SK-N-SH treated with all-trans-retinoic acid at 6 μM for 48 hours (cell line): ENCODE results near the gene GCG.

Experiments
- ATAC-seq: fragments of 200-7000 bp; cut with Tn5 transposase; 3 replicates; pipeline ENCODE4 v1.9.1; 2020; ENCODE audit warnings: mild to moderate bottlenecking, moderate library complexity
- ARNTL ChIP-seq: fragments of 450-650 bp; formaldehyde crosslinking; IDR thresholded peaks from 2 replicates; pipeline ENCODE4 v1.5.0; 2020; ENCODE audit warnings: low read depth, mild to moderate bottlenecking, moderate library complexity, borderline replicate concordance
- BACH2 ChIP-seq: fragments of 250-450 bp; sonication (Bioruptor Pico); IDR thresholded peaks from 2 replicates; pipeline ENCODE4 v1.9.0; 2021; ENCODE audit warnings: mild to moderate bottlenecking, borderline replicate concordance
- CREB5 ChIP-seq: fragments of 250-450 bp; sonication (Bioruptor Pico); IDR thresholded peaks from 2 replicates; pipeline ENCODE4 v1.5.1; 2020; ENCODE audit warnings: low read depth, mild to moderate bottlenecking, moderate library complexity
- CSDC2 ChIP-seq: fragments of 250-450 bp; sonication (Bioruptor Pico); IDR thresholded peaks from 2 replicates; pipeline ENCODE4 v1.5.0; 2020; ENCODE audit warnings: mild to moderate bottlenecking, moderate library complexity
- ESRRG ChIP-seq: fragments of 250-450 bp; sonication (Bioruptor Pico); IDR thresholded peaks from 2 replicates; pipeline ENCODE4 v1.6.1; 2021; ENCODE audit warnings: mild to moderate bottlenecking
- GLIS3 ChIP-seq: fragments of 250-450 bp; sonication (Bioruptor Pico); IDR thresholded peaks from 2 replicates; pipeline ENCODE4 v1.5.0; 2020; ENCODE audit warnings: mild to moderate bottlenecking, moderate library complexity
- ISL1 ChIP-seq: fragments of 250-450 bp; sonication (Bioruptor Pico); IDR thresholded peaks from 2 replicates; pipeline ENCODE4 v2.1.2; 2022; ENCODE audit warnings: mild to moderate bottlenecking, moderate library complexity
- OSR1 ChIP-seq: fragments of 250-450 bp; sonication (Bioruptor Pico); IDR thresholded peaks from 2 replicates; pipeline ENCODE4 v1.8.0; 2022; ENCODE audit warnings: moderate library complexity, mild to moderate bottlenecking, inconsistent platforms
- PATZ1 ChIP-seq: fragments of 250-450 bp; sonication (Bioruptor Pico); IDR thresholded peaks from 2 replicates; pipeline ENCODE4 v1.8.0; 2020; ENCODE audit warnings: mild to moderate bottlenecking, moderate library complexity, borderline replicate concordance
- PPARA ChIP-seq: fragments of 250-450 bp; sonication (Bioruptor Pico); IDR thresholded peaks from 2 replicates; pipeline ENCODE4 v1.5.0; 2020; ENCODE audit warnings: mild to moderate bottlenecking, borderline replicate concordance
- RARB ChIP-seq: fragments of 250-450 bp; sonication (Bioruptor Pico); IDR thresholded peaks from 2 replicates; pipeline ENCODE4 v1.8.0; 2021; ENCODE audit warnings: mild to moderate bottlenecking, moderate library complexity
- SNAI2 ChIP-seq: fragments of 250-450 bp; sonication (Bioruptor Pico); IDR thresholded peaks from 2 replicates; pipeline ENCODE4 v1.5.0; 2020; ENCODE audit warnings: mild to moderate bottlenecking, moderate library complexity
- TCF4 ChIP-seq: fragments of 250-450 bp; sonication (Bioruptor Pico); IDR thresholded peaks from 2 replicates; pipeline ENCODE4 v1.8.0; 2021; ENCODE audit warnings: mild to moderate bottlenecking, moderate library complexity, borderline replicate concordance
- TOX ChIP-seq: fragments of 250-450 bp; sonication (Bioruptor Pico); IDR thresholded peaks from 2 replicates; pipeline ENCODE4 v1.8.0; 2021; ENCODE audit warnings: mild to moderate bottlenecking, moderate library complexity, borderline replicate concordance
- ZC3H10 ChIP-seq: fragments of 250-450 bp; sonication (Bioruptor Pico); IDR thresholded peaks from 2 replicates; pipeline ENCODE4 v1.5.1; 2021; ENCODE audit warnings: mild to moderate bottlenecking, moderate library complexity
- ZFP3 ChIP-seq: fragments of 250-450 bp; sonication (Bioruptor Pico); IDR thresholded peaks from 2 replicates; pipeline ENCODE4 v1.5.0; 2020; ENCODE audit warnings: mild to moderate bottlenecking, moderate library complexity
- ZFP30 ChIP-seq: fragments of 450-650 bp; formaldehyde crosslinking; IDR thresholded peaks from 2 replicates; pipeline ENCODE4 v1.5.0; 2022; ENCODE audit warnings: mild to moderate bottlenecking, moderate library complexity
- ZNF565 ChIP-seq: fragments of 450-650 bp; formaldehyde crosslinking; conservative IDR thresholded peaks from 2 replicates; pipeline ENCODE4 v1.5.0; 2020; ENCODE audit warnings: low read depth, mild to moderate bottlenecking, moderate library complexity
- ZNF70 ChIP-seq: fragments of 450-650 bp; formaldehyde crosslinking; IDR thresholded peaks from 2 replicates; pipeline ENCODE4 v1.5.0; 2020; ENCODE audit warnings: mild to moderate bottlenecking, moderate library complexity
- ZNF8 ChIP-seq: fragments of 450-650 bp; formaldehyde crosslinking; IDR thresholded peaks from 2 replicates; pipeline ENCODE4 v1.5.0; 2020; ENCODE audit warnings: mild to moderate bottlenecking, moderate library complexity
- TF ChIP-seq, protein P1 (sequence below): fragments of 250-450 bp; sonication (Bioruptor Pico); IDR thresholded peaks from 2 replicates; pipeline ENCODE4 v1.8.0; 2021; ENCODE audit warnings: low read depth, mild to moderate bottlenecking, moderate library complexity, borderline replicate concordance
- TF ChIP-seq, protein P2 (sequence below): fragments of 250-450 bp; sonication (Bioruptor Pico); IDR thresholded peaks from 2 replicates; pipeline ENCODE4 v1.5.0; 2020; ENCODE audit warnings: mild to moderate bottlenecking, moderate library complexity

Gene GCG

GRCh38 chr2:162184821-162185450 is 32.9 kb upstream of the GCG start:
- ATAC-seq = no peak
- TF ChIP-seq OSR1 (CRISPR knock-in tag) (no peak), RARB (CRISPR knock-in tag) (no peak), ZFP30 (CRISPR knock-in tag) (no peak)

DNA sequence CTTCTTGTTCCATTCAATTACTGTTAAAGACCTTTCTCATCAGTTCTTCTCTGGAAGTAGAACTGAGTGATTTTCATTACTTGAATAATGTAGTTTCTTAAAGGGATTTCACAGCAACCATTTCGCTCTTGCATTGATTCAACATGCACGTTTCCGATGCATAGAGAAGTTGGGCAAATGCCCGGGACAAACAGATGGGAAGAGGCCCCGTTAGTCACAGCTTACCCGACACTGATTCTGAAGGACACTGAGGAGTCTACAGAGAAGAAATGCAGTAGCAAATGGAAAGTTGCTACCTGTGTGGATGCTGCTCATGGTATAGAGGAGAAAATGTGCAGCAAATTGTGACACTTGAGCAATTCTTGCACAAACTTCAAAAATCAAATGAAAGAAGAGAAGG is 32.3 kb upstream of the GCG start:
- TF ChIP-seq PATZ1 (CRISPR knock-in tag) (no peak), OSR1 (CRISPR knock-in tag) (no peak), ARNTL (CRISPR knock-in tag) (no peak), GLIS3 (CRISPR knock-in tag) (no peak), BACH2 (CRISPR knock-in tag) (no peak), ISL1 (CRISPR knock-in tag) (no peak), ZNF8 (CRISPR knock-in tag) (no peak), ZC3H10 (CRISPR knock-in tag) (no peak), ZFP30 (CRISPR knock-in tag) (no peak), ZFP3 (CRISPR knock-in tag) (no peak), ESRRG (CRISPR knock-in tag) (no peak), TCF4 (no peak)
- ATAC-seq = no peak

DNA sequence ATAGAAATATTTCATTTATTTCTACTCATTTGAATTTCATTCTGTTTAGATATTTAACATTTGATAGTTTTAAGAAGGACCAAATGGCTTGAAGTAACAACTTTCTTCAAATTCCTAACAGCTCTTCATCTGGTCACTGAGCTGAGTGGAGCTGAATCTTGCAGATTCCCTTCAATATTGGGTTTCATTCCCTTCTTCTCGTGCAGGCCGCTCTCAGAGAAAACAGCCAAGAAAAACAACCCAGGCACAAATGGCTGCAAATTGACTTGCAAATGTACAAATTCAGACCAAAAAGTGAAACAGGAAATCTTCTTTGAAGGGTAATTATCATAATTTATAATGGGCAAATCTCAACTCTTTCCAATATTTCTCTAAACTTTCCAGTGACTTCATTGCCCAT is 30.3 kb upstream of the GCG start:
- ATAC-seq = no peak
- TF ChIP-seq ZNF8 (CRISPR knock-in tag) (no peak), GLIS3 (CRISPR knock-in tag) (no peak), CSDC2 (CRISPR knock-in tag) (no peak), CREB5 (CRISPR knock-in tag) (no peak), SNAI2 (CRISPR knock-in tag) (no peak), TOX (CRISPR knock-in tag) (no peak), ZNF70 (CRISPR knock-in tag) (no peak), ZNF565 (CRISPR knock-in tag) (no peak), ESRRG (CRISPR knock-in tag) (no peak), TCF4 (no peak), OSR1 (CRISPR knock-in tag) (no peak)
- TF ChIP-seq, protein P1, sequence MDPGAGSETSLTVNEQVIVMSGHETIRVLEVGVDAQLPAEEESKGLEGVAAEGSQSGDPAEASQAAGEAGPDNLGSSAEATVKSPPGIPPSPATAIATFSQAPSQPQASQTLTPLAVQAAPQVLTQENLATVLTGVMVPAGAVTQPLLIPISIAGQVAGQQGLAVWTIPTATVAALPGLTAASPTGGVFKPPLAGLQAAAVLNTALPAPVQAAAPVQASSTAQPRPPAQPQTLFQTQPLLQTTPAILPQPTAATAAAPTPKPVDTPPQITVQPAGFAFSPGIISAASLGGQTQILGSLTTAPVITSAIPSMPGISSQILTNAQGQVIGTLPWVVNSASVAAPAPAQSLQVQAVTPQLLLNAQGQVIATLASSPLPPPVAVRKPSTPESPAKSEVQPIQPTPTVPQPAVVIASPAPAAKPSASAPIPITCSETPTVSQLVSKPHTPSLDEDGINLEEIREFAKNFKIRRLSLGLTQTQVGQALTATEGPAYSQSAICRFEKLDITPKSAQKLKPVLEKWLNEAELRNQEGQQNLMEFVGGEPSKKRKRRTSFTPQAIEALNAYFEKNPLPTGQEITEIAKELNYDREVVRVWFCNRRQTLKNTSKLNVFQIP (CRISPR knock-in tag) = no peak
- TF ChIP-seq, protein P2, sequence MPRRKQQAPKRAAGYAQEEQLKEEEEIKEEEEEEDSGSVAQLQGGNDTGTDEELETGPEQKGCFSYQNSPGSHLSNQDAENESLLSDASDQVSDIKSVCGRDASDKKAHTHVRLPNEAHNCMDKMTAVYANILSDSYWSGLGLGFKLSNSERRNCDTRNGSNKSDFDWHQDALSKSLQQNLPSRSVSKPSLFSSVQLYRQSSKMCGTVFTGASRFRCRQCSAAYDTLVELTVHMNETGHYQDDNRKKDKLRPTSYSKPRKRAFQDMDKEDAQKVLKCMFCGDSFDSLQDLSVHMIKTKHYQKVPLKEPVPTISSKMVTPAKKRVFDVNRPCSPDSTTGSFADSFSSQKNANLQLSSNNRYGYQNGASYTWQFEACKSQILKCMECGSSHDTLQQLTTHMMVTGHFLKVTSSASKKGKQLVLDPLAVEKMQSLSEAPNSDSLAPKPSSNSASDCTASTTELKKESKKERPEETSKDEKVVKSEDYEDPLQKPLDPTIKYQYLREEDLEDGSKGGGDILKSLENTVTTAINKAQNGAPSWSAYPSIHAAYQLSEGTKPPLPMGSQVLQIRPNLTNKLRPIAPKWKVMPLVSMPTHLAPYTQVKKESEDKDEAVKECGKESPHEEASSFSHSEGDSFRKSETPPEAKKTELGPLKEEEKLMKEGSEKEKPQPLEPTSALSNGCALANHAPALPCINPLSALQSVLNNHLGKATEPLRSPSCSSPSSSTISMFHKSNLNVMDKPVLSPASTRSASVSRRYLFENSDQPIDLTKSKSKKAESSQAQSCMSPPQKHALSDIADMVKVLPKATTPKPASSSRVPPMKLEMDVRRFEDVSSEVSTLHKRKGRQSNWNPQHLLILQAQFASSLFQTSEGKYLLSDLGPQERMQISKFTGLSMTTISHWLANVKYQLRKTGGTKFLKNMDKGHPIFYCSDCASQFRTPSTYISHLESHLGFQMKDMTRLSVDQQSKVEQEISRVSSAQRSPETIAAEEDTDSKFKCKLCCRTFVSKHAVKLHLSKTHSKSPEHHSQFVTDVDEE (CRISPR knock-in tag) = no peak
- TF ChIP-seq, all 23 proteins: peak for 0

- TF ChIP-seq CREB5 (CRISPR knock-in tag) (no peak), PPARA (CRISPR knock-in tag) (no peak), ZNF70 (CRISPR knock-in tag) (no peak)
- no peak for ATAC-seq
Measured at GRCh38 chr2:162177301-162177700, 25.3 kb upstream of the GCG start.
